ENCODE data around the gene PDE1A.

PDE1A gene

DNA sequence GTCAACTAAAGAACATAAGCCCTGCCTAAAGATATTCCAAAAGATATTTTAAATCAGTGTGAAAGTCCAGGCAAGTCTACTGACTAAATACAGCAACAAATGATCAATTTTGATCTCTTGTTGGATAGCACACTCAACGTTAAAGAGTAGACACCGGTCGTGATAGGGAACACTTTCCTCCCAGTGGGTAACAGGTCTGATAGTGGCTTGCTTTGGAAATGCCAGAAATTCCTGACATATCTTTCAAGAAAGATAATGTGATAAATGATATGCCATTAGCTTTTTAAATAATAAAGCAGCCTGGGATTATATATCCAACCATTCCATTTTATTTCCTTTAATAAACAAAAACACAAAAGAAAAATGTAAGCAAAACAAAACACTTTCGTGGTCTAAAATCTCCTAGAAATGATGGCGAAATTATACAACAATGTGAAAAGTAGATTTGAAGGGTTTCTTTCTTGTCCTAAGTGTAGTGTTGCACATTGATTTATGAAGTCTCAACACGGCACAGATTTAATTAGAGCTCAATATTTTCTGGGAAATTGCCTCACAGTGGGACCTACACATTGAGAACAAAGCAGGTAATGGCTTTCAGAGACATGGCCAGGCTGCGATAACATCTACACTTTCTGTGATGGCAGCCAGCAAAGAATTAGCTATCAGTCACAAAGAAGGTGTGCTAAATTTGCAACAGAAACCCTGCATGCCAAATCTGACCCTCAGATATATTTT, 282.6 kb downstream of the PDE1A start:
- H3K9me3 ChIP-seq (ENCODE audit: control insufficient read depth, insufficient read depth, low read depth, low read length) = no peaks in the 10 kb centered on the region
- H3K27ac ChIP-seq (ENCODE audit: extremely low read depth, low read depth, low read length) = no peak overlapping the region
- no peaks in the 10 kb centered on the region for H3K36me3 ChIP-seq (ENCODE audit: control insufficient read depth in 2 of 2, insufficient read depth in 1 of 2, low read length in 2 of 2)
- H3K4me1 ChIP-seq (ENCODE audit: control insufficient read depth, insufficient read depth, low read length) = no peaks in the 10 kb centered on the region
- POLR2A ChIA-PET = no interaction called here
- CTCF ChIA-PET = no interaction called here
- no peak overlapping the region for H3K4me3 ChIP-seq (ENCODE audit: low read depth, low read length)
- TF ChIP-seq ZBTB48 (tag by site-specific recombination; IDR thresholded peaks at IDR 0.05) (no peak), ZFP69B (tag by site-specific recombination; IDR thresholded peaks at IDR 0.05) (no peak), ZNF701 (tag by site-specific recombination; IDR thresholded peaks at IDR 0.05) (no peak), ZNF791 (tag by site-specific recombination; IDR thresholded peaks at IDR 0.05) (no peak), ZNF114 (tag by site-specific recombination; IDR thresholded peaks at IDR 0.05) (no peak), ZNF23 (tag by site-specific recombination; IDR thresholded peaks at IDR 0.05; ENCODE audit: borderline replicate concordance) (no peak), ZFHX2 (tag by site-specific recombination; conservative IDR thresholded peaks at IDR 0.05) (no peak)
- TF ChIP-seq, protein P1, sequence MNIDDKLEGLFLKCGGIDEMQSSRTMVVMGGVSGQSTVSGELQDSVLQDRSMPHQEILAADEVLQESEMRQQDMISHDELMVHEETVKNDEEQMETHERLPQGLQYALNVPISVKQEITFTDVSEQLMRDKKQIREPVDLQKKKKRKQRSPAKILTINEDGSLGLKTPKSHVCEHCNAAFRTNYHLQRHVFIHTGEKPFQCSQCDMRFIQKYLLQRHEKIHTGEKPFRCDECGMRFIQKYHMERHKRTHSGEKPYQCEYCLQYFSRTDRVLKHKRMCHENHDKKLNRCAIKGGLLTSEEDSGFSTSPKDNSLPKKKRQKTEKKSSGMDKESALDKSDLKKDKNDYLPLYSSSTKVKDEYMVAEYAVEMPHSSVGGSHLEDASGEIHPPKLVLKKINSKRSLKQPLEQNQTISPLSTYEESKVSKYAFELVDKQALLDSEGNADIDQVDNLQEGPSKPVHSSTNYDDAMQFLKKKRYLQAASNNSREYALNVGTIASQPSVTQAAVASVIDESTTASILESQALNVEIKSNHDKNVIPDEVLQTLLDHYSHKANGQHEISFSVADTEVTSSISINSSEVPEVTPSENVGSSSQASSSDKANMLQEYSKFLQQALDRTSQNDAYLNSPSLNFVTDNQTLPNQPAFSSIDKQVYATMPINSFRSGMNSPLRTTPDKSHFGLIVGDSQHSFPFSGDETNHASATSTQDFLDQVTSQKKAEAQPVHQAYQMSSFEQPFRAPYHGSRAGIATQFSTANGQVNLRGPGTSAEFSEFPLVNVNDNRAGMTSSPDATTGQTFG (tag by site-specific recombination; IDR thresholded peaks at IDR 0.05; ENCODE audit: borderline replicate concordance) = no peak
- TF ChIP-seq, protein P2, sequence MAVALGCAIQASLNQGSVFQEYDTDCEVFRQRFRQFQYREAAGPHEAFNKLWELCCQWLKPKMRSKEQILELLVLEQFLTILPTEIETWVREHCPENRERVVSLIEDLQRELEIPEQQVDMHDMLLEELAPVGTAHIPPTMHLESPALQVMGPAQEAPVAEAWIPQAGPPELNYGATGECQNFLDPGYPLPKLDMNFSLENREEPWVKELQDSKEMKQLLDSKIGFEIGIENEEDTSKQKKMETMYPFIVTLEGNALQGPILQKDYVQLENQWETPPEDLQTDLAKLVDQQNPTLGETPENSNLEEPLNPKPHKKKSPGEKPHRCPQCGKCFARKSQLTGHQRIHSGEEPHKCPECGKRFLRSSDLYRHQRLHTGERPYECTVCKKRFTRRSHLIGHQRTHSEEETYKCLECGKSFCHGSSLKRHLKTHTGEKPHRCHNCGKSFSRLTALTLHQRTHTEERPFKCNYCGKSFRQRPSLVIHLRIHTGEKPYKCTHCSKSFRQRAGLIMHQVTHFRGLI (tag by site-specific recombination; IDR thresholded peaks at IDR 0.05) = no peak

DNA sequence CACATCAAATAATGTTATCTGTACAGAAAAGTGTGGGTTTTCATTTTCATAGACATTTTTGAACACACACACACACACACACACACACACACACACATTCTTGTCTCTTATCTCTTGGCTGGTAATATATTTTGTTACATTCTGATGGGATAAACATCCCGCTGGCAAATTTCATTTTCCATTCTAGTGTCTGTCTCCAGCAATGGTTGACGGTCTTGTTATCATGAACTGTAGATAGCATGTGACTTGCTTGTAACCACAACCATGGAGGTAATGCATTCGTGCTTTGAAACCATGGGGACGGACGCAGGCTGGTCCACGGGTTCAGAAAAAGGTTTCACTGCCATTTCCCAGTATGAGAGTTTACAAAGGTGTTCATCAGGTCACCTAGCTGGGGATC, 284.8 kb downstream of the PDE1A start:
- ChIA-PET CTCF (interaction anchor here (0.7 kb wide), 2 partner anchors 10 to 297 kb away, joined by 3 read pairs; no protein-coding TSS in a partner anchor), POLR2A (no interaction called here)
- no peak overlapping the region for H3K27ac ChIP-seq (ENCODE audit: extremely low read depth, low read depth, low read length)
- H3K4me3 ChIP-seq (ENCODE audit: low read depth, low read length) = no peak overlapping the region
- H3K36me3 ChIP-seq (ENCODE audit: control insufficient read depth in 2 of 2, insufficient read depth in 1 of 2, low read length in 2 of 2) = no peaks in the 10 kb centered on the region
- H3K9me3 ChIP-seq (ENCODE audit: control insufficient read depth, insufficient read depth, low read depth, low read length) = no peaks in the 10 kb centered on the region
- no peak for TF ChIP-seq ZNF830 (tag by site-specific recombination; IDR thresholded peaks at IDR 0.05; ENCODE audit: low read depth)
- TF ChIP-seq, protein P3, sequence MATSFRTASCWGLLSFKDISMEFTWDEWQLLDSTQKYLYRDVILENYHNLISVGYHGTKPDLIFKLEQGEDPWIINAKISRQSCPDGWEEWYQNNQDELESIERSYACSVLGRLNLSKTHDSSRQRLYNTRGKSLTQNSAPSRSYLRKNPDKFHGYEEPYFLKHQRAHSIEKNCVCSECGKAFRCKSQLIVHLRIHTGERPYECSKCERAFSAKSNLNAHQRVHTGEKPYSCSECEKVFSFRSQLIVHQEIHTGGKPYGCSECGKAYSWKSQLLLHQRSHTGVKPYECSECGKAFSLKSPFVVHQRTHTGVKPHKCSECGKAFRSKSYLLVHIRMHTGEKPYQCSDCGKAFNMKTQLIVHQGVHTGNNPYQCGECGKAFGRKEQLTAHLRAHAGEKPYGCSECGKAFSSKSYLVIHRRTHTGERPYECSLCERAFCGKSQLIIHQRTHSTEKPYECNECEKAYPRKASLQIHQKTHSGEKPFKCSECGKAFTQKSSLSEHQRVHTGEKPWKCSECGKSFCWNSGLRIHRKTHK (tag by site-specific recombination; IDR thresholded peaks at IDR 0.05) = no peak
- no peak for TF ChIP-seq ZNF629 (tag by site-specific recombination; IDR thresholded peaks at IDR 0.05)
- TF ChIP-seq OSR2 (tag by site-specific recombination; IDR thresholded peaks at IDR 0.05) = no peak
- TF ChIP-seq, protein P4, sequence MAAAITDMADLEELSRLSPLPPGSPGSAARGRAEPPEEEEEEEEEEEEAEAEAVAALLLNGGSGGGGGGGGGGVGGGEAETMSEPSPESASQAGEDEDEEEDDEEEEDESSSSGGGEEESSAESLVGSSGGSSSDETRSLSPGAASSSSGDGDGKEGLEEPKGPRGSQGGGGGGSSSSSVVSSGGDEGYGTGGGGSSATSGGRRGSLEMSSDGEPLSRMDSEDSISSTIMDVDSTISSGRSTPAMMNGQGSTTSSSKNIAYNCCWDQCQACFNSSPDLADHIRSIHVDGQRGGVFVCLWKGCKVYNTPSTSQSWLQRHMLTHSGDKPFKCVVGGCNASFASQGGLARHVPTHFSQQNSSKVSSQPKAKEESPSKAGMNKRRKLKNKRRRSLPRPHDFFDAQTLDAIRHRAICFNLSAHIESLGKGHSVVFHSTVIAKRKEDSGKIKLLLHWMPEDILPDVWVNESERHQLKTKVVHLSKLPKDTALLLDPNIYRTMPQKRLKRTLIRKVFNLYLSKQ (tag by site-specific recombination; IDR thresholded peaks at IDR 0.05; ENCODE audit: borderline replicate concordance) = no peak
- TF ChIP-seq ZNF239 (tag by site-specific recombination; IDR thresholded peaks at IDR 0.05) = no peak
- TF ChIP-seq, protein P5, sequence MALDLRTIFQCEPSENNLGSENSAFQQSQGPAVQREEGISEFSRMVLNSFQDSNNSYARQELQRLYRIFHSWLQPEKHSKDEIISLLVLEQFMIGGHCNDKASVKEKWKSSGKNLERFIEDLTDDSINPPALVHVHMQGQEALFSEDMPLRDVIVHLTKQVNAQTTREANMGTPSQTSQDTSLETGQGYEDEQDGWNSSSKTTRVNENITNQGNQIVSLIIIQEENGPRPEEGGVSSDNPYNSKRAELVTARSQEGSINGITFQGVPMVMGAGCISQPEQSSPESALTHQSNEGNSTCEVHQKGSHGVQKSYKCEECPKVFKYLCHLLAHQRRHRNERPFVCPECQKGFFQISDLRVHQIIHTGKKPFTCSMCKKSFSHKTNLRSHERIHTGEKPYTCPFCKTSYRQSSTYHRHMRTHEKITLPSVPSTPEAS (tag by site-specific recombination; IDR thresholded peaks at IDR 0.05) = no peak
- TF ChIP-seq ZNF266 (tag by site-specific recombination; IDR thresholded peaks at IDR 0.05; ENCODE audit: low read depth) = no peak
- TF ChIP-seq, protein P6, sequence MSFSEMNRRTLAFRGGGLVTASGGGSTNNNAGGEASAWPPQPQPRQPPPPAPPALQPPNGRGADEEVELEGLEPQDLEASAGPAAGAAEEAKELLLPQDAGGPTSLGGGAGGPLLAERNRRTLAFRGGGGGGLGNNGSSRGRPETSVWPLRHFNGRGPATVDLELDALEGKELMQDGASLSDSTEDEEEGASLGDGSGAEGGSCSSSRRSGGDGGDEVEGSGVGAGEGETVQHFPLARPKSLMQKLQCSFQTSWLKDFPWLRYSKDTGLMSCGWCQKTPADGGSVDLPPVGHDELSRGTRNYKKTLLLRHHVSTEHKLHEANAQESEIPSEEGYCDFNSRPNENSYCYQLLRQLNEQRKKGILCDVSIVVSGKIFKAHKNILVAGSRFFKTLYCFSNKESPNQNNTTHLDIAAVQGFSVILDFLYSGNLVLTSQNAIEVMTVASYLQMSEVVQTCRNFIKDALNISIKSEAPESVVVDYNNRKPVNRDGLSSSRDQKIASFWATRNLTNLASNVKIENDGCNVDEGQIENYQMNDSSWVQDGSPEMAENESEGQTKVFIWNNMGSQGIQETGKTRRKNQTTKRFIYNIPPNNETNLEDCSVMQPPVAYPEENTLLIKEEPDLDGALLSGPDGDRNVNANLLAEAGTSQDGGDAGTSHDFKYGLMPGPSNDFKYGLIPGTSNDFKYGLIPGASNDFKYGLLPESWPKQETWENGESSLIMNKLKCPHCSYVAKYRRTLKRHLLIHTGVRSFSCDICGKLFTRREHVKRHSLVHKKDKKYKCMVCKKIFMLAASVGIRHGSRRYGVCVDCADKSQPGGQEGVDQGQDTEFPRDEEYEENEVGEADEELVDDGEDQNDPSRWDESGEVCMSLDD (tag by site-specific recombination; IDR thresholded peaks at IDR 0.05) = no peak
- no peaks in the 10 kb centered on the region for H3K4me1 ChIP-seq (ENCODE audit: control insufficient read depth, insufficient read depth, low read length)
